Forelimb muscle (tissue), 1 donor: ENCODE measurements around the gene SHANK2. TPM values are rescaled to one million over a fixed set of nuclear protein-coding genes. Genes with fewer than 3 reads are reported as not detected.

Experiments
- DNase-seq: peaks from one replicate; pipeline ENCODE4 v3.0.0-alpha.2; 2013; ENCODE audit warnings: low read depth
- polyA plus RNA-seq: library from polyadenylated mRNA; unstranded; fragments of 120-200 nt; gene quantifications from one replicate; pipeline ENCODE4 v1.2.1, GENCODE V29; 2013; ENCODE audit not compliant: insufficient read length

SHANK2 gene
- polyA plus RNA-seq, 1 donor = 1.3 TPM

DNA sequence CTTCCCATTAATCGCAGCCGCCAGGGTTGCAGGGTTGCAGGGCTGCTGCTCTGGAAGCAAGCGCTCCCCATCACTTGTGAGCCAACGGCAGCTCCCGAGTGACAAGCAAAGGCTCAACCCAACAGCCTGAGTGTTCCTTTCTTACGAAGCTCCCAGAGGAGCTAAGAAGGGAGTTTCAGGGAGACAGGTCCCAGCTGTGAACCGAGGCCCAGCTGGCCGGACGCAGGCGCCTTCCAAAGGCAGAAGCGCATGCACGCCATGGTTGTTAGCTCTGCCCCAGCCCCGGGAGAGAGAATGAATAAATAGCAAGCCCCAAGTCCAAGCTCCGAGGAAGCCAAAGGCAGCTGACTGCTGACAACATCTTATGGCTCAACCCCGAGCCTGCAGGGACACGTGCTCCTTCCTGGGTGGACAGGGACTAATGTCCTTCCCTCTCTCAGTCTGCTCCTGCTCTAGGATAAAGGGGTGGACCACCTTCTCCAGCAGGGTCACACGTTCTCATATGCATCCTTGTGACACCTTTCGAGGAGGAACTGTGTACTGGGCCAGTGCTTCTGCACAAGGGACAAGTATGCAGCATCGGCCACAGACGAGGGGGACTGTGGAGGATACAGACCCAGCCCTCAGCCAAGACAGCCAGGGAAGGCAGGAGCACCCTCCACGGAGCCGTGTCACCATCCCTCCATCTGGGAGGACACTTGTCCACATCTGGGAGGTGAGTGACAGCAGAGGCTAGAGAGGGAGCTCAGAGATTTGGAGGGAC is 29.9 kb downstream of the SHANK2 start:
- no peak for DNase-seq

DNA sequence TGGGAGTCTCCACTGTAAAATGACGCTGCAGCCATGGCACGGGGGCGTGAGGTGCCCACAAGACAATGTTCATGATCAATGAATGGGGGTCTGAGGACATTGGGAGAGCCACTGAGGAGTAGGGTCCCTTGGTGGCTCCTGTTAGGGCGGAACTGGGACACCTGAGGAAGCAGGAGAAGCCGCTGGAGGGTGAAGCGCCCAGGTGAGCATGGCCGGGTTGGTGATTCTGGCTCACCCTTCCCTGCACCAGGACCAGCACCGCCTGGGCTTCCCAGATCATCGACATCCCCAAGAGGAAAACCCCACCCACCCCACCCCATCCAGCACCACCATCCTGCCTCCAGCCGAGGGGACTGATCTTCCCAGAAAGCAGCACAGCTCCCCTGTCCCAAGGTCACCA is 30.6 kb downstream of the SHANK2 start:
- no peak for DNase-seq

- no peak for DNase-seq
Observed at GRCh38 chr11:71221201-71221600, 31.2 kb downstream of the SHANK2 start.

GRCh38 chr11:71218789-71219499 is 33.4 kb downstream of the SHANK2 start:
- DNase-seq = no peak

DNA sequence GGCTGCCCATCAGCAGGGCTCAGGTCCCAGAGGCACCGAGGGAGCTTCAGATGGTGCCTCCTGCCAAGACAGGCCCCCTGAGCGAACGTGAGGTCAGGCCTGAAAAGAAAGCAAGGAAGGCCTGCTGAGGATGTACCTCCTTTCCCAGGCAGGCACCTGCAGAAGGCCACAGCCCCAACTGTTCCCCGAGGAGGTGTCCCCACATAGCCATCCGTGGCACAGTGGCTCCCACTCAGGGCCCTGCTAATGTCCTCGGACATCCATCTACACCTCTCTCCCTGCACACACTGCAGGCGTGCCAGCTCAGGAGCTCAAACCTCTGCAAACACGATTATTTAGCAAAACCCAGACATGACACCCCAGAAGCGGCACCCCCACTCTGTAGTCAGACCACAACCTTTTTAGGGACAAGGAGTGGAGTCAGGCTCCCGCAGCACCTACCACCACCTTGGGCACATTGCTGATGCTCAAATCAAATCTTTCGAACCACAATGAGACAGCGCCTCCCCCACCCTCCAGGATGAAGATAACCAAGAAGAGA is 36.9 kb downstream of the SHANK2 start:
- no peak for DNase-seq

GRCh38 chr11:71214553-71215424 is 37.6 kb downstream of the SHANK2 start:
- DNase-seq = no peak

GRCh38 chr11:71213696-71214552 is 38.5 kb downstream of the SHANK2 start:
- DNase-seq = no peak

GRCh38 chr11:71212871-71213559 is 39.4 kb downstream of the SHANK2 start:
- DNase-seq = peak; percentile 50

GRCh38 chr11:71211631-71212030 is 40.7 kb downstream of the SHANK2 start:
- DNase-seq = no peak

- DNase-seq = no peak
Observed at GRCh38 chr11:71210861-71211260, 41.5 kb downstream of the SHANK2 start.

DNA sequence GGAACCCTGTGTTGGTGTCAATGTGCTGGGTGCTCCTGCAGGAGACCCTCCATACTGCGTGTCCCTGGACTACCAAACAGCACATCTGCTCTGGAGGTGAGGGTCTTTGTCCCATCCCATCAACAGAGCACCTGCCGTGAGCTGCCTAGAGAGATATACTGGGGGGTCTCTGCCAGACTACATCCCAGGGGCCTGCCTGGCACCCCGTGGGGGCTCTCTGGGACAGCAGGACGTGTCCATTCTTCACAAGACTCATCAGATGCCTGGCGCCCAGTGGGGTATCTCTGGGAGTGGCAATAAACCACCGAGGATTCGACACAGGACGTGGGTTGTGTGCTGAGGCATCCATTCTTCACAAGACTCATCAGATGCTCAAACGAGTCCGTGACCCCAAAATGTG is 42.7 kb downstream of the SHANK2 start:
- no peak for DNase-seq

DNA sequence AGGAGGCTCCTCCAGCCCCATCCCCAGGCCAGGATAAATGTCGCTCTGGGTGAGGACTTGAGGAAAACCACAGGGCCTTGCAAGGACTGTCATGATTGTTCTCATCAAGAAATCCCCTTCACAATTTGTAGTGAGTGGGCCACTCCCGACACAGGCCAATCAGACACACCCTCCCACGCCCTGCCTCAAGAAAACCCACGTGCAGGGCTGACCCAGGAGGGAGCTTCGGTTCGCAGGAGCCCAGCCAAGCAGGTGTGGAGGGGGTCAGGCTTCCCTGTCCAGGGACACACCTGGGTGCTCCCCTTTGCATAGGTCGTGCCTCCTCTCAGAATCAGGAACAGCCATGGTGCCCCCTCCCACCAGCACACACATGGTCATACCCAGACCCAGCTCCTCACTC is 43.2 kb downstream of the SHANK2 start:
- no peak for DNase-seq

DNA sequence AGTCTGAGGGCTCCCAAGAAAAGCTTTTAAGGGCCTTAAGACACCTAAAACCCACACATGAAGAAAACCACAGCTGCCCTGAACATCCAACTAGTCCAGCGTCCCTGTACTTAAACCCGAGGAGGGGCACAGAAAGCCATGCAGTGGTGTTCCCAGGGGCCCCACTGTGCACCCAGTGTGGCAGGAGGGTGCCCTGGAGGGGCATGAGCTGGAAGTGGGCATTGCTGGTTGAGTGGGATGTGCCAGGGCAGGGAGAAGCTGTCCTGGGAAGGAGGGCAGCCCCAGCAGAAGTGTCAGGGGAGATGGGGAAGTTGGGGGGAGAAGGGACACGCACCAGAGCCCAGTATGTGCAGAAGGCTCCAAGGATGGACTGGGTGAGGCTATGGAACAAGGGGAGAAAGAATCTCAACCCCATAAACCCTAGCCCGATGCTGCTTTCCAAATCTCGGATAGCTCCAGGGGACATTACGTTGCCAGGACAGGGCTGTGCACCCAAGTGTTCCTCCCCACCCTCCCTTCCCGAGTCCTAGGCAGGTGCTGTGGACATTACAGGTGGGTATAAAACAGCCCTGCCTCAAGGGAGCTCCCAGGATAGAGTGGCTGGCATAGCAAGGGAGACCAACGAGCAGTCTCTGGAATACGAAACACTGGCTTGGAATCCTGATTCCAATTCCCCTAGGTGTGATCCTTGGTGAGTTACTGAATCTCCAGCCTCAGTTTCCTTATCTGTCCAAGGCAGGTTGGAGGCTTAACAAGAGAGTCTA is 44.2 kb downstream of the SHANK2 start:
- no peak for DNase-seq

- DNase-seq = no peak
Observed at GRCh38 chr11:71207563-71207962, 44.8 kb downstream of the SHANK2 start.

- peak; percentile 45 for DNase-seq
Observed at GRCh38 chr11:71206186-71206585, 46.2 kb downstream of the SHANK2 start.

DNA sequence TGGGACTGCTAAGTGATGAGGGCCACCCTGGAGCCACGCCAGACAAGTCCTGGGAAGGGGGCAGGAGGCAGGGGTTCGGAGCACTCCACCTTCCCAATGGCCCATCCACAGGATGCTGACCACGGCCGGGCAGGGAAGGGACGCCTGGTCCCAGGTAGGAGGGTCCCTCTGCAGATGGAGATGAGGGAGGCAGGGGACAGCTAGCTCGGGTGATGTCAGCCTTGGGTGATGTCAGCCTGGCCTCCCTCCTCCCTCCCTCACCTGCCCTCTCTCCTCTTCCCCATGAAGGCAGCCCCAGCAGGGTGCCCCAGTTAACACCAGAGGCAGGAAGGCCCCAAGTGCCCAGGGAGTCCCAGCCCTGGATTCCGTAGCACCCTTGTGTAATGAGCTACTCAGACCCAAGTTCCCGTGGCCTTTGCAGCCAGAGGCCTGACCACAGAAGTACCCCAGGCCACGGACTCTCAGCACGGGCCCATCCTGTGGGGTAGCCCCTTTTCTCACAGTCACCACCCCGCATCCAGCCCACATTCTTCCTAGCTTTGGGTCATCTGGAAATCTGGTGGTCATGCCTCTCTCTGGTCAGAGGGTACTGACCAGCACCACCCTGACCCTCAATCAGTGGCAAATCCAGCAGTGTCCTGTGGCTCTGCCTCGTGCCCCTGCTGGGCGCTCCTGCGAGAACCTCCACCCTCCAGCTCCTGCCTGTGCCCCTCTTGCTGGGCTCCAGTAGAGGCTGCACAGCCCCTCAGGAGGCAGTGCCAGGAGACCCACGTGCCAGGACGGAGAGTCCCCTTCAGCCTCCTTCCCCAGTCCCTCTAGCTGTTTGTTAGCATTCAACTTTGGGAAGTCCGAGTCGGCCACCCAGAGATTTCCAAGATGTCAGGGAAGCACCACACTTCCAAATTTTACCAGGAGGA is 47.4 kb downstream of the SHANK2 start:
- DNase-seq = no peak

GRCh38 chr11:71204294-71204693 is 48.1 kb downstream of the SHANK2 start:
- no peak for DNase-seq

GRCh38 chr11:71203681-71204080 is 48.7 kb downstream of the SHANK2 start:
- DNase-seq = no peak

GRCh38 chr11:71202966-71203365 is 49.4 kb downstream of the SHANK2 start:
- no peak for DNase-seq
